ENCODE data around the gene OXGR1. TPM values are rescaled to one million over a fixed set of nuclear protein-coding genes. Genes with fewer than 3 reads are reported as not detected.

The OXGR1 gene
- total RNA-seq, 1 donor: not detected

- H3K4me3 ChIP-seq (ENCODE audit: low read depth, low read length): no peak overlapping the region
- TF ChIP-seq, protein P1, sequence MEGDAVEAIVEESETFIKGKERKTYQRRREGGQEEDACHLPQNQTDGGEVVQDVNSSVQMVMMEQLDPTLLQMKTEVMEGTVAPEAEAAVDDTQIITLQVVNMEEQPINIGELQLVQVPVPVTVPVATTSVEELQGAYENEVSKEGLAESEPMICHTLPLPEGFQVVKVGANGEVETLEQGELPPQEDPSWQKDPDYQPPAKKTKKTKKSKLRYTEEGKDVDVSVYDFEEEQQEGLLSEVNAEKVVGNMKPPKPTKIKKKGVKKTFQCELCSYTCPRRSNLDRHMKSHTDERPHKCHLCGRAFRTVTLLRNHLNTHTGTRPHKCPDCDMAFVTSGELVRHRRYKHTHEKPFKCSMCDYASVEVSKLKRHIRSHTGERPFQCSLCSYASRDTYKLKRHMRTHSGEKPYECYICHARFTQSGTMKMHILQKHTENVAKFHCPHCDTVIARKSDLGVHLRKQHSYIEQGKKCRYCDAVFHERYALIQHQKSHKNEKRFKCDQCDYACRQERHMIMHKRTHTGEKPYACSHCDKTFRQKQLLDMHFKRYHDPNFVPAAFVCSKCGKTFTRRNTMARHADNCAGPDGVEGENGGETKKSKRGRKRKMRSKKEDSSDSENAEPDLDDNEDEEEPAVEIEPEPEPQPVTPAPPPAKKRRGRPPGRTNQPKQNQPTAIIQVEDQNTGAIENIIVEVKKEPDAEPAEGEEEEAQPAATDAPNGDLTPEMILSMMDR (IDR thresholded peaks at IDR 0.05; ENCODE audit: insufficient read depth, low read length): no peak
- DNase-seq (ENCODE audit: low read depth): peak; percentile 7
These were observed 10.6 kb upstream of the OXGR1 start for GRCh38 chr13:97004886-97005285.

DNA sequence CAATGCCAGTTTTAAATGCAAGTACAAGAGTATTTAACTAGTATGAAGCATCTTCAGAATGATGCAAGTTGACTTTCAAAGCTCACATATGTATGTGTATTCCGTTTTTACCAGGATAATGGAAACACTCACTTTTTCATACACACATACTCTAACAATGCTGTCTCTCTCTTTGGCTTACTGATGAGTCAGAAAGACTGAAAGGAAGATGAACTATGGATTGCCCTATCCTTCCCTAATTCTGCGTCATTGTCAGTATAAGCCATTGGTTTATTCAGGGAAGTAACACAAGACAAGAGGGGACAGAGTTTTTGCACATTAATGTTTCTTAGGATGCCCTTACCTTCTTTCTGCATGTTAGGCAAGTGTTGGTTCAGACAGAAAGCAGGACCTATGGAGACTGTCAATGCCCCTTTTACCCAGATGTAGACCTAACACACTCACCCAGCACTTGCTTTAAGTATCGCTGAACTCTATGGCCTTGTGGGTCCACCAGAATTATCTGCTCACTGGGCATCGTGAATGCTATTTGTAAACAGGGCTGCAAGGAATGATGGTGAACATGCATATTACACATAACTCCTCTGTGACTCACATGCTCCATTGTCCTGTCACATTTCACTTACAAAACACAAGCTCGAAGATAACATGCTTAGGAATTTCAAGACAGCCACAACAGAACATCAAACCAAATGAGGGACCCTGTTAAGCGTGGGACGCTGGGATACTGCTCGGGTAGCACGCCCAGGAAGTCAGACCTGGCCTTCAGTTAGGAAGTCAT is 10.0 kb upstream of the OXGR1 start:
- TF ChIP-seq, protein P1 (IDR thresholded peaks at IDR 0.05; ENCODE audit: insufficient read depth, low read length): no peak
- H3K4me3 ChIP-seq (ENCODE audit: low read depth, low read length): no peak overlapping the region
- DNase-seq (ENCODE audit: low read depth): peak; percentile 73

GRCh38 chr13:97003071-97003470 is 8.8 kb upstream of the OXGR1 start:
- TF ChIP-seq, protein P1 (IDR thresholded peaks at IDR 0.05; ENCODE audit: insufficient read depth, low read length): no peak
- no peak for DNase-seq (ENCODE audit: low read depth)

DNA sequence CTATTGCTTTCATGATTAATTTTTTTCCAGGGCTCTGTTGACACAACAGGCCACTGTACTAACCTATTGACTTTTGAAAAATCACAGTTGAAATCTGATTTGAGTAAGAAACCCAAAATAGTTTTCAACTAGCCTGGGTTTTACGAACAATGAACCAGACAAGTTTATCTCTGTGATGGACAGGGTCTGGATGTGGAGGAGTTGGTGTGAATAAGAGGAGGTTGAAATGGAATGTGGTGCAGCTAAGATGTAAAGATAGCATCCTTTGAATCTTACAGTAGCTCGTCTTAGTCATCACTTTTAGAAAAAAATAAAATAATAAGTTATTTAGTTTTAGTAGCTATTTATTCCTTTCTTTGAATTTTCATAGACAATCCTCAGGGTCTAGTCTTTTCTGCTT is 8.3 kb upstream of the OXGR1 start:
- H3K4me3 ChIP-seq (ENCODE audit: low read depth, low read length): no peak overlapping the region
- DNase-seq (ENCODE audit: low read depth): peak; percentile 29
- TF ChIP-seq, protein P1 (IDR thresholded peaks at IDR 0.05; ENCODE audit: insufficient read depth, low read length): no peak

More at GRCh38 chr13:97003071-97003470, 8.8 kb upstream of the OXGR1 start:
- H3K4me3 ChIP-seq (ENCODE audit: low read depth, low read length): no peak overlapping the region

DNA sequence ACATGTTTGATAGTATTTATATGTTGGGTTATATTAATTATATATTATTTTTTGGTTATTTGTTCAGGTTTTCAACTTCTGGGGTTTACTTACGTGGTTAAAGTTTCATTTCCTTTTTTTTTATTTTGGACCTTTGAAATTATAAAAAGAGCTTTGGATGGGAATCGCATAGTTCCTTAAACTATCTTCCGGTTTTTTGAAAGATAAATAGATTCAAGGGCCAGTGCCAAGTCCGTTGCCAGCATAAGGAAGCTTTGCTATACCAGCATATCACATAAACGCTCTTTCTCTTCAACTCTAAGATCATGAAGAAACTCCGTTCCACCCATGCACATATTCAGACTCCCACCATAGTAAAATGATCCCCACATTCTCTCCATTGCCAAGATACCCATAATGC is 7.4 kb upstream of the OXGR1 start:
- DNase-seq (ENCODE audit: low read depth): no peak
- no peak overlapping the region for H3K4me3 ChIP-seq (ENCODE audit: low read depth, low read length)
- TF ChIP-seq, protein P1 (IDR thresholded peaks at IDR 0.05; ENCODE audit: insufficient read depth, low read length): no peak

- no peak overlapping the region for H3K4me3 ChIP-seq (ENCODE audit: low read depth, low read length)
- TF ChIP-seq, protein P1 (IDR thresholded peaks at IDR 0.05; ENCODE audit: insufficient read depth, low read length): no peak
- no peak for DNase-seq (ENCODE audit: low read depth)
These were observed 6.1 kb upstream of the OXGR1 start for GRCh38 chr13:97000295-97000925.

All from fibroblast of the aortic adventitia (primary cell).